Hepatocyte (in vitro differentiated cells): ENCODE measurements around the gene FGFBP1. TPM values are rescaled to one million over a fixed set of nuclear protein-coding genes. Genes with fewer than 3 reads are reported as not detected.

ENCODE experiments used
- polyA plus RNA-seq: library from polyadenylated mRNA; unstranded; fragments of >200 nt; fragmentation: Nextera tagmentation; extraction: Ambion mirVana; gene quantifications from 2 replicates; pipeline ENCODE4 v1.2.1, GENCODE V29; 2016
- total RNA-seq: library from RNA; depleted of rRNA; stranded (reverse); fragments of >200 nt; gene quantifications from 2 replicates; pipeline ENCODE4 v1.2.3, GENCODE V29; 2014

The FGFBP1 gene
- total and polyA plus RNA-seq, 2 experiments from 2014 or later, result 1.8 to 2.8 TPM

Other genes with a start within 250 kb of the FGFBP1 start
- 3.5 and 4.1 TPM in 2 replicates for gene BST1, start 235.7 kb downstream of the FGFBP1 start, total RNA-seq
- 2.4 and 3.7 TPM in 2 replicates for gene BST1, start 235.7 kb downstream of the FGFBP1 start, polyA plus RNA-seq
- 0.13 and 0.84 TPM in 2 replicates for gene CD38, start 160.4 kb downstream of the FGFBP1 start, total RNA-seq
- 1.1 TPM in 1 of 2 replicates, not detected in the other for gene CD38, start 160.4 kb downstream of the FGFBP1 start, polyA plus RNA-seq
- gene FGFBP2, start 24.4 kb upstream of the FGFBP1 start, total RNA-seq, result 5.2 and 7.3 TPM in 2 replicates
- 1.7 and 2.2 TPM in 2 replicates for gene FGFBP2, start 24.4 kb upstream of the FGFBP1 start, polyA plus RNA-seq
- gene PROM1, start 145.3 kb upstream of the FGFBP1 start, total RNA-seq, result 28.8 and 30.8 TPM in 2 replicates
- 14.3 and 17.8 TPM in 2 replicates for gene PROM1, start 145.3 kb upstream of the FGFBP1 start, polyA plus RNA-seq